ENCODE measurements around the gene NXN. TPM values are rescaled to one million over a fixed set of nuclear protein-coding genes. Genes with fewer than 3 reads are reported as not detected.

Gene NXN
- total RNA-seq, 1 experiment from 2014 or later: not detected

DNA sequence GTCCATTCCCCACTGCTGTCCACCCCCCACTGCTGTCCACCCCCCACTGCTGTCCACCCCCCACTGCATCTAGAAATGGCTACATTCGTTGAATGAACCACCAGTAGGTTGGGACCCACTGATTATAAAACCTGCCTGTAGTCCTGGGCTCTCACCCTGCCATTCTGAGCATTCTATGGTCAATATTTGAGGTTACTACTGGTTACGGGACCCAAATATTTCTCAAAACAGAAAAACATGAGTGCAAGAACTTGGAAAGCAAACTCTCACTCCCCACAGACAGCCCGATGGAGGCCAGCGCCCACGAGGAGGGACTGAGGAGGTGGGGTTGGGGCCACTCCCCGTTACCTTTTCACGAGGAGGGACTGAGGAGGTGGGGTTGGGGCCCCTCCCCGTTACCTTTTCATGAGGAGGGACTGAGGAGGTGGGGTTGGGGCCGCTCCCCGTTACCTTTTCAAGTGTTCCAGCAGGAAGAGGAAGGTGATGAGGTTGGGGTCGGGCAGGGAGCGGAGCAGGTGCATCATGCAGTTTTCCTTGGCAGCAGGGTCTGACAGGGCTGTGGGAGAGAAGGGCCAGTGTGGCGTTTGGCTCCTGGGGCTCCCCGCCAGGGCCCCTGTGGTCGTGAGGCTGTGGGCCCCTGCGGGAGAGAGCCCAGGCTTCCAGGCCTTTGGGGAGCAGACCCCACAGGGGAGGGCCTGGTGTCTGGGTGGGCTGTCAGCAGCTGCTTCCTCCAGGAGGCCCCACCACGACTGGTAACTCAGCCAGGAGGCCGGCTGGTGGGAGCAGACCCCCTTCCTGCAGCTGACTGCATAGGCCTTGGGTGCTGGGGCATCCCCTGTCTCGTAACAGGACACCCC is 29.9 kb upstream of the NXN start:
- Histone ChIP-seq H3K4me2 (ENCODE audit: low read depth, low read length, poor library complexity, severe bottlenecking) (no peak overlapping the region), H3K9ac (ENCODE audit: low read length) (no peak overlapping the region), H3K9me3 (ENCODE audit: low read length) (no peaks in the 10 kb centered on the region), H3K9me2 (replicated peaks; ENCODE audit: insufficient read depth, low read length) (no peaks in the 10 kb centered on the region), H3K36me3 (ENCODE audit: insufficient read depth, low read length) (0 out of 2 replicates have a peak, but pooled peaks cover 5% of the 10 kb centered on the region), H4K20me1 (ENCODE audit: insufficient read depth, low read depth, low read length) (no peaks in the 10 kb centered on the region), H3K27ac (ENCODE audit: low read length) (no peak overlapping the region), H3K4me3 (ENCODE audit: low read length) (no peak overlapping the region), H3K79me2 (ENCODE audit: low read length) (no peaks in the 10 kb centered on the region), H2AFZ (ENCODE audit: low read length) (no peak overlapping the region), H3K27me3 (ENCODE audit: low read length) (no peaks in the 10 kb centered on the region), H3K4me1 (ENCODE audit: low read length) (no peaks in the 10 kb centered on the region)
- DNase-seq: no peak

DNA sequence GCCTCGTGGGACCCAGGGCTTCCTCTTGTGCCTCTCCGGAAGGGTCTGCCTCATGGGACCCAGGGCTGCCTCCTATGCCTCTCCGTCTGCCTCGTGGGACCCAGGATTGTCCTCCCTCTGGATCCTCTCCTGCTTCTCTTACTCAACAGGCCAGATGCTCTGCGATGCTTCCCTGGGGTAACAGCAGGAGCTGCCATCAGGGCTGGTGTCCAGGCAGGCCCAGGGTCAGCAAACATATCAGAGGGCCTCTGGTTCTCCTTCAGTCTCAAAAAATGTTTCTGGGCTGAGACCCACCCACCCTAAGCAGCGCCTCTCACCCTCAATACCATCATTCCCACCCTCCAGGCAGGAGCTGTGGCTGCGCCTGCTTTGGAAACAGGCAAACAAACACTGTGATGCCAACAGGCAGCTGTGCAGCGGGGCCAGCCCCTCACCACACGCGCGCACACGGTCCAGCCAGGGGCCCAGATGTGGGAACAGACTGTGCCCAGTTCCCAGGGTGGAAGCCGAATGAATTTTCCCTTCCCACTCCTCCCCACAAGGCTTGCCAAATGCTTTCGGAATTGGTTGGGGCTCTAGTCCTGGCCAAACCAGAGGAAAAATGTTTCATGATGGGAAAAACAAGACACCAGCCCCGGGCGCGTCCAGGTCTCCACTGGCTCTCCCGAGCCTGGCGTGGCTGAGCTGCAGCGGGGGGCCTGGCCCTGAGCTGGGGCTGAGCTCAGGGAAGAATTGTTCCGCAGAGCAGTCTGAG is 28.6 kb upstream of the NXN start:
- Histone ChIP-seq H3K4me3 (ENCODE audit: low read length) (no peak overlapping the region), H3K4me1 (ENCODE audit: low read length) (no peaks in the 10 kb centered on the region), H3K9me2 (replicated peaks; ENCODE audit: insufficient read depth, low read length) (no peaks in the 10 kb centered on the region), H3K79me2 (ENCODE audit: low read length) (no peaks in the 10 kb centered on the region), H3K9me3 (ENCODE audit: low read length) (no peaks in the 10 kb centered on the region), H3K9ac (ENCODE audit: low read length) (no peak overlapping the region), H4K20me1 (ENCODE audit: insufficient read depth, low read depth, low read length) (0 out of 2 replicates have a peak, but pooled peaks cover 4% of the 10 kb centered on the region), H3K36me3 (ENCODE audit: insufficient read depth, low read length) (peaks cover 10% of the 10 kb centered on the region; the same call in 1 of the 2 replicates), H2AFZ (ENCODE audit: low read length) (no peak overlapping the region), H3K4me2 (ENCODE audit: low read depth, low read length, poor library complexity, severe bottlenecking) (no peak overlapping the region), H3K27me3 (ENCODE audit: low read length) (no peaks in the 10 kb centered on the region), H3K27ac (ENCODE audit: low read length) (no peak overlapping the region)
- DNase-seq: no peak

DNA sequence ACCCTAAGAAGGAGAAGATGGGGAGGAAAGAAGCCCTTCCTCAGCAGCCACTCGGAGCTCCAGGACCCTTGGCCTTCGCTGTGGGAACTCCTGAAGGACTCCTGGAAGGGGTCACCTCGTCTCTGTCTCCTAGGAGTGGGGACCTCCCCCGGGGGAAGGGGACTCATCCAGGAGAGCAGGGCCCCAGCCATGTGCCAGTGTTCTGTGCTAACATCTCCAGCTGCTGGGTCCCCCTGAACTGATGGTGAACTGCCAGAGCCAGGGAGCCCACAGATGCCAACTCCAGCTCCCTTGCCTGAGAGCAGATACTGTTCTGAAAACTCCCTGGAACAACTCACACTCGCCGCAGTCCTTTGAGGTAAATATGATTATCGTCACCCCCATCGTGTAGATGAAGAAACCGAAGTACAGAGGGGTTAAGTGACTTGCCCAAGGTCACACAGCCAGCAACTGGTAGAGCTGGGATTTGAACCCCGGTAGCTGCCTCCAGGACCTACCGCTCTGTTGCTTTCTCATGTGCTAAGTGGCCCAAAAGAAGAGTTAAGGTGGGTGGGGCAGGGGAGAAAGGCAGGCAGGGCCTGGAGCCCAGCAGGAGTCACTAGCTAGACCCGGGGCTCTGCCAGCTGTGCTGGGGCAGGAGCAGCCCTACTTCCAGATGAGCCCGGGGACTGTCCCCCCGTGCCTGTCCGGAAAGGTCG is 27.9 kb upstream of the NXN start:
- Histone ChIP-seq H3K9me2 (replicated peaks; ENCODE audit: insufficient read depth, low read length) (no peaks in the 10 kb centered on the region), H3K4me2 (ENCODE audit: low read depth, low read length, poor library complexity, severe bottlenecking) (no peak overlapping the region), H3K9me3 (ENCODE audit: low read length) (no peaks in the 10 kb centered on the region), H3K4me1 (ENCODE audit: low read length) (no peaks in the 10 kb centered on the region), H4K20me1 (ENCODE audit: insufficient read depth, low read depth, low read length) (0 out of 2 replicates have a peak, but pooled peaks cover 7% of the 10 kb centered on the region), H2AFZ (ENCODE audit: low read length) (no peak overlapping the region), H3K9ac (ENCODE audit: low read length) (no peak overlapping the region), H3K4me3 (ENCODE audit: low read length) (no peak overlapping the region), H3K36me3 (ENCODE audit: insufficient read depth, low read length) (peaks cover 17% of the 10 kb centered on the region; the same call in 1 of the 2 replicates), H3K27ac (ENCODE audit: low read length) (no peak overlapping the region), H3K79me2 (ENCODE audit: low read length) (no peaks in the 10 kb centered on the region), H3K27me3 (ENCODE audit: low read length) (no peaks in the 10 kb centered on the region)
- no peak for DNase-seq

DNA sequence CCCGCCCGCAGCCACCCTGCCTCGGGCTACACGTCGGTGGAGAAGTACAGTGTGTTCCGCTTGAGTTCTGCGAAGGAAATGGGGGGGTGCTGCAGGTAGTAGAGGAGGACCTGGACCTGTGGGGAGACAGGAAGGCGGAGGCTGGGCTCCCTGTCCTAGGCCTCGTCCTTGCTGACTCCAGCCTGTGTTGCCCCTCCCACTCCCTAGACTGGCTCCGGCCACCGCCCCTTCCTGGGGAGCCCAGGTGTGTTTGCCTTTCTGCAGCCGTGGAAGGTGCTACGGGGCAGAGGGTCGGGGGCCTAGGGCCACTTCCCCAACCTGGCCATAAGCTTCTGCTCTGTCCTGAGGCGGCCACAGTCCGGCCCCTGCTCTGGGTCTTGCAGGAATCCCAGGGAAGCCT is 26.5 kb upstream of the NXN start:
- H3K36me3 ChIP-seq (ENCODE audit: insufficient read depth, low read length): peaks cover 26% of the 10 kb centered on the region; the same call in 1 of the 2 replicates
- no peak overlapping the region for H3K9ac ChIP-seq (ENCODE audit: low read length)

DNA sequence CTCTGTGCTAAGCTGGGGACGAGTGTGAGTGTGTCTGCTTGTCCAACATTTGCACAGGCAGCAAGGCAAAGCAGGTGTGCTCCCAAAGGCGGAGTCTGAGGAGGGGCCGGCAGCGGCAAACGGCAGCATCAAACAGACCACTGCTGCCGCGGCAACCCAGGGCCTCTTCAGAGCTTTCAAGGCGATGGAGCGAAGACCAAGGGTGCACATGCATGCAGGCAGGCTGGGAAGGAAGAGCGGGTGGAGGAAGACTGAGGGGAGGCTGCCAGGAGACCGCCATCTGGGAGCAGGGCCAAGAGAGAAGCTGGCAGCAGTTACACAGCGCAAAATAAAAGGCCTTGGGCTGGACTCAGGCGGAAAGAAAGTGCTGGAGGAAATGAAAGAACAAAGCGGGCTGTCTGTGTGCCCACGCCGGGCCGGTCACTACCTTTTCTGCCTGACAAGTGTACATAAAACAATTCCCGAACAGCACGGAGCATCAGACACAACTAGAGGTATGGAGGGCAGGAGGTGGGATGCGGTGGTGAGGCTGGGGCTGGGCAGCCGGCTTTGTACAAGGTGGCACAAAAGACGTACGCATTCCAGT is 25.9 kb upstream of the NXN start:
- Histone ChIP-seq H3K9me2 (replicated peaks; ENCODE audit: insufficient read depth, low read length) (no peaks in the 10 kb centered on the region), H3K4me1 (ENCODE audit: low read length) (no peaks in the 10 kb centered on the region), H3K9ac (ENCODE audit: low read length) (no peak overlapping the region), H3K27ac (ENCODE audit: low read length) (no peak overlapping the region), H3K9me3 (ENCODE audit: low read length) (no peaks in the 10 kb centered on the region), H2AFZ (ENCODE audit: low read length) (no peak overlapping the region), H3K79me2 (ENCODE audit: low read length) (no peaks in the 10 kb centered on the region), H3K4me2 (ENCODE audit: low read depth, low read length, poor library complexity, severe bottlenecking) (no peak overlapping the region), H3K27me3 (ENCODE audit: low read length) (no peaks in the 10 kb centered on the region), H4K20me1 (ENCODE audit: insufficient read depth, low read depth, low read length) (peaks cover 13% of the 10 kb centered on the region; the same call in 1 of the 2 replicates), H3K36me3 (ENCODE audit: insufficient read depth, low read length) (peaks cover 26% of the 10 kb centered on the region; the same call in 1 of the 2 replicates), H3K4me3 (ENCODE audit: low read length) (no peak overlapping the region)
- no peak for DNase-seq

More for the DNA sequence above, 26.5 kb upstream of the NXN start:
- Histone ChIP-seq H3K27me3 (ENCODE audit: low read length) (no peaks in the 10 kb centered on the region), H3K27ac (ENCODE audit: low read length) (no peak overlapping the region), H3K9me3 (ENCODE audit: low read length) (no peaks in the 10 kb centered on the region), H3K79me2 (ENCODE audit: low read length) (no peaks in the 10 kb centered on the region), H3K9me2 (replicated peaks; ENCODE audit: insufficient read depth, low read length) (no peaks in the 10 kb centered on the region), H4K20me1 (ENCODE audit: insufficient read depth, low read depth, low read length) (peaks cover 12% of the 10 kb centered on the region; the same call in 1 of the 2 replicates), H3K4me2 (ENCODE audit: low read depth, low read length, poor library complexity, severe bottlenecking) (no peak overlapping the region), H3K4me3 (ENCODE audit: low read length) (no peak overlapping the region), H2AFZ (ENCODE audit: low read length) (no peak overlapping the region), H3K4me1 (ENCODE audit: low read length) (no peaks in the 10 kb centered on the region)
- DNase-seq: no peak

DNA sequence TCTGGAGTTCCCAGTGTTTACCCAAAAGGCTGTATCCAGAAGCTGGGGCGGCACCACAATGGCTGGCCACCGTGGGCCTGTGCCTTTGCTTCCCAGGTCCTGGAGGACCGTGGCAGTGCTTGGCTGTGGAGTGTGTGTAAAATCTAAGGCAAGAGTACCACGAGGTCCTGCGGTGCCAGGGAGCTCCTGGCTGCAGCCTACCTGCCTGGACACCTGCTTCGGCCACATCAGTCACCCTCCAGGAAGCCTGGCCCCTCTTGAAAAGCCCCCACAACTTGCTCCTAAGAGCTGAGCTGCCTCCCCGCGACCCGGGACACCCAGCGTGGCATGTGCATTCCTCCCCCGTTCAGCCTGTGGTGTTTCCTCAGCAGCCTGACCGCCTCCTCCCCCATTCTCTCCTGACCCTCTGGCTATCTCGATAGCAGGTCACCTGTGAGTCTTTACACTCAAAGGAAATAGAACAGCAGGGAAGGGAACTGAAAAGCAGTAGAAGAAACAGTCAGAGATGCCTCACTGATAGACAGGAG is 25.3 kb upstream of the NXN start:
- no peaks in the 10 kb centered on the region for H3K79me2 ChIP-seq (ENCODE audit: low read length)
- H2AFZ ChIP-seq (ENCODE audit: low read length): no peak overlapping the region
- no peaks in the 10 kb centered on the region for H3K9me2 ChIP-seq (replicated peaks; ENCODE audit: insufficient read depth, low read length)
- H4K20me1 ChIP-seq (ENCODE audit: insufficient read depth, low read depth, low read length): peaks cover 13% of the 10 kb centered on the region; the same call in 1 of the 2 replicates
- H3K4me3 ChIP-seq (ENCODE audit: low read length): no peak overlapping the region
- no peaks in the 10 kb centered on the region for H3K9me3 ChIP-seq (ENCODE audit: low read length)
- no peak overlapping the region for H3K4me2 ChIP-seq (ENCODE audit: low read depth, low read length, poor library complexity, severe bottlenecking)
- no peak overlapping the region for H3K27ac ChIP-seq (ENCODE audit: low read length)
- no peak overlapping the region for H3K9ac ChIP-seq (ENCODE audit: low read length)
- H3K4me1 ChIP-seq (ENCODE audit: low read length): no peaks in the 10 kb centered on the region
- peaks cover 26% of the 10 kb centered on the region; the same call in 1 of the 2 replicates for H3K36me3 ChIP-seq (ENCODE audit: insufficient read depth, low read length)
- DNase-seq: no peak
- H3K27me3 ChIP-seq (ENCODE audit: low read length): no peaks in the 10 kb centered on the region

DNA sequence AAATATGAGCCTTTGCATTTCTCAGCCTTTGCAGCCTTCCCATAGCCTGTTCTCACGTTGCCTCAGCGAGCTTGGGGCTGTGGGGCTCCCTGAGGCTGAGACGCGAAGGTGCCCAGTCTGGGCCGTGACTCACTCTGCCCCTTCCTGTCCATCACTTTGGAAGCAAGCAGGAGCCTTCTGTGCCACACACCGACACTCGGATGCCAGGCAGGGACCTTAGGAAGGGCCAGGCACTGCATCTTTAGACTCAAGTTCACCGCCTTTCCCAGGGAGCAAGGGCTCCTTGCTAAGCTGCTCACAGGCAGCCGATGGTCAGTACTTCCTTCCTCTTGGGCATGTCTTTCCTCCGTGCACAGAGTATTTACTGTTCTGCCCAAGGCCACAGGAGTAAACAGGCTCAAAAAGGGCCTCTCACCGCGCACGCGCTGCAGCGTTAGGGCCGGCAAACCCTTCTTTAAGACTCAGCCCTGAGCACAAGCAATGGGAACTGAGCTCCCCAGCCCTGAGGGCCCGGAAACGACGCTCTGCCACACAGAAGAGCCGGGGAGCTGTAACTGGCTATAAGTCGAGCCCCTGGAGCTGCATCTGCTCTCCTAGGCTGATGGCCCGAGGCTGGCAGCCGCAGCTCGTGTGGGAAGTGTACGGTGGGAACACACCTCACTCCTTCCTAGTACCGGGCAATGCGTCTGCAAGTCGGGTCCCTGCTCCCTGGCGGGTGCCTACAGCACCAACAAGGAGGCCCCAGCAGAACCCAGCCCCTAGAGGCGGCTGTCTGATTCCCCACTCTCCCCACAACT is 24.6 kb upstream of the NXN start:
- no peaks in the 10 kb centered on the region for H3K9me3 ChIP-seq (ENCODE audit: low read length)
- H4K20me1 ChIP-seq (ENCODE audit: insufficient read depth, low read depth, low read length): peaks cover 17% of the 10 kb centered on the region; the same call in 1 of the 2 replicates
- peaks cover 31% of the 10 kb centered on the region; the same call in 1 of the 2 replicates for H3K36me3 ChIP-seq (ENCODE audit: insufficient read depth, low read length)
- H3K79me2 ChIP-seq (ENCODE audit: low read length): no peaks in the 10 kb centered on the region; the same call in 1 of the 2 replicates
- no peaks in the 10 kb centered on the region for H3K27me3 ChIP-seq (ENCODE audit: low read length)
- peaks cover 4% of the 10 kb centered on the region; the same call in 1 of the 2 replicates for H3K4me1 ChIP-seq (ENCODE audit: low read length)
- DNase-seq: no peak
- no peak overlapping the region for H3K27ac ChIP-seq (ENCODE audit: low read length)
- H3K9me2 ChIP-seq (replicated peaks; ENCODE audit: insufficient read depth, low read length): no peaks in the 10 kb centered on the region
- no peak overlapping the region for H3K9ac ChIP-seq (ENCODE audit: low read length)
- no peak overlapping the region for H3K4me3 ChIP-seq (ENCODE audit: low read length)
- no peak overlapping the region for H2AFZ ChIP-seq (ENCODE audit: low read length)
- H3K4me2 ChIP-seq (ENCODE audit: low read depth, low read length, poor library complexity, severe bottlenecking): no peak overlapping the region
